A549 (cell line): ENCODE measurements around the gene COMMD6. TPM values are rescaled to one million over a fixed set of nuclear protein-coding genes. Genes with fewer than 3 reads are reported as not detected.

Experiments
- ATAC-seq, 2 experiments: fragments of 200-7000 bp in 1 of 2; fragments of >200 bp in 1 of 2; cut with Nextera tagmentation in 1 of 2; cut with Tn5 transposase in 1 of 2; 3 replicates each; pipeline versions ENCODE4 v1.8.0 to v1.9.1; 2018 to 2020; ENCODE audit warnings: mild to moderate bottlenecking in 1 of 2, moderate library complexity in 1 of 2
- CTCF ChIA-PET: fragments of 300-600 bp; sonication (Branson Sonifier 250); formaldehyde crosslinking; extraction: SDS; loops from one replicate; lab custom pipeline; 2021; ENCODE audit warnings: antibody characterized with exemption, inconsistent platforms; lab: Yijun Ruan, JAX
- POLR2A ChIA-PET: fragments of 350-600 bp; formaldehyde crosslinking; extraction: SDS; loops from one replicate; lab custom pipeline; 2021; ENCODE audit warnings: antibody characterized with exemption, inconsistent platforms; lab: Yijun Ruan, JAX
- DNase-seq, 2 experiments: peaks; one replicate each; pipeline versions ENCODE4 v3.0.0 to v3.0.0-alpha.2; 2011 to 2016; ENCODE audit warnings: low read depth in 1 of 2, low spot score in 1 of 2
- FAIRE-seq: peaks from 2 replicates; lab custom pipeline; 2011; peaks lifted over from hg19 to GRCh38; lab: Jason Lieb, UNC
- H3K27ac ChIP-seq, 2 experiments: fragments of >200 bp; sonication (Bioruptor Twin); formaldehyde crosslinking; 3 replicates each; pipeline ENCODE4 v1.5.1; 2016 to 2017
- H3K4me1 ChIP-seq: fragments of >200 bp; sonication (Bioruptor Twin); formaldehyde crosslinking; 3 replicates; pipeline ENCODE4 v1.6.1; 2016
- H3K4me2 ChIP-seq: fragments of >200 bp; sonication (Bioruptor Twin); formaldehyde crosslinking; 3 replicates; pipeline ENCODE4 v1.6.1; 2016
- H3K4me3 ChIP-seq: fragments of >200 bp; sonication (Bioruptor Twin); formaldehyde crosslinking; 3 replicates; pipeline ENCODE4 v1.5.1; 2016
- H3K9me3 ChIP-seq: fragments of >200 bp; sonication (Bioruptor Twin); formaldehyde crosslinking; 3 replicates; pipeline ENCODE4 v1.6.1; 2016
- CBX2 ChIP-seq: fragments of 200-600 bp; sonication (generic); IDR thresholded peaks from 2 replicates; pipeline ENCODE4 v1.6.1; 2016; ENCODE audit warnings: low read depth, mild to moderate bottlenecking, borderline replicate concordance
- CHD2 ChIP-seq: fragments of 150-350 bp; IDR thresholded peaks from 2 replicates; pipeline ENCODE4 v1.6.1; 2014; ENCODE audit warnings: low read length; ENCODE audit not compliant: partially characterized antibody
- ESRRA ChIP-seq: fragments of 150-350 bp; IDR thresholded peaks from 2 replicates; pipeline ENCODE4 v1.6.1; 2014; ENCODE audit warnings: mild to moderate bottlenecking, low read length, borderline replicate concordance
- FOXS1 ChIP-seq: fragments of 250-450 bp; sonication (Bioruptor Pico); IDR thresholded peaks from 2 replicates; pipeline ENCODE4 v1.5.0; 2020; ENCODE audit warnings: mild to moderate bottlenecking, moderate library complexity
- GATA3 ChIP-seq: IDR thresholded peaks from 2 replicates; pipeline ENCODE4 v1.6.1; 2012; ENCODE audit warnings: borderline replicate concordance
- HDAC2 ChIP-seq: fragments of 200-600 bp; sonication (generic); IDR thresholded peaks from 2 replicates; pipeline ENCODE4 v1.6.1; 2016
- JUN ChIP-seq, 2 experiments: fragments of >200 bp; sonication (Bioruptor Twin); formaldehyde crosslinking; IDR thresholded peaks; 2 replicates in 1 of 2; 3 replicates in 1 of 2; pipeline ENCODE4 v1.6.1; 2016 to 2017
- MAFK ChIP-seq: fragments of 450-650 bp; IDR thresholded peaks from 2 replicates; pipeline ENCODE4 v1.6.1; 2014; ENCODE audit not compliant: partially characterized antibody
- NFE2L2 ChIP-seq: fragments of 150-350 bp; conservative IDR thresholded peaks from 2 replicates; pipeline ENCODE4 v1.6.1; 2014; ENCODE audit warnings: low read length
- POLR2A ChIP-seq: IDR thresholded peaks from 2 replicates; pipeline ENCODE4 v1.6.1; 2012; ENCODE audit warnings: mild to moderate bottlenecking, low read length
- SMC3 ChIP-seq: fragments of >200 bp; sonication (Bioruptor Twin); formaldehyde crosslinking; IDR thresholded peaks from 3 replicates; pipeline ENCODE4 v1.6.1; 2018; ENCODE audit warnings: inconsistent platforms
- ZNF302 ChIP-seq: fragments of 250-450 bp; sonication (Bioruptor Pico); IDR thresholded peaks from 2 replicates; pipeline ENCODE4 v1.9.0; 2021; ENCODE audit warnings: inconsistent platforms, mild to moderate bottlenecking, moderate library complexity
- ZSCAN20 ChIP-seq: fragments of 250-450 bp; sonication (Bioruptor Pico); IDR thresholded peaks from 2 replicates; pipeline ENCODE4 v1.8.0; 2022; ENCODE audit warnings: mild to moderate bottlenecking, moderate library complexity
- WGBS: methylation state at CpG from one replicate; pipeline ENCODE4 v1.1.6; 2017; ENCODE audit errors: missing lambda C conversion rate; 5-methylcytosine and 5-hydroxymethylcytosine counted together
- polyA plus RNA-seq, 4 experiments: library from polyadenylated mRNA; depleted of rRNA in 3 of 4; stranded (reverse); fragments of >200 nt; fragmentation: RNase III in 1 of 4; extraction: RNeasy Plus Mini Kit Qiagen cat#74134 plus additional on column Dnase treatment in 1 of 4; gene quantifications; 2 replicates in 3 of 4; 3 replicates in 1 of 4; pipeline ENCODE4 v1.2.3, GENCODE V29; 2011 to 2017
- TF ChIP-seq, protein P1 (sequence below): IDR thresholded peaks from 2 replicates; pipeline ENCODE4 v1.6.1; 2012
- TF ChIP-seq, protein P2 (sequence below): fragments of 250-450 bp; sonication (Bioruptor Pico); IDR thresholded peaks from 2 replicates; pipeline ENCODE4 v1.5.0; 2021; ENCODE audit warnings: mild to moderate bottlenecking, moderate library complexity, borderline replicate concordance
- TF ChIP-seq, protein P3 (sequence below): fragments of >200 bp; sonication (Bioruptor Twin); formaldehyde crosslinking; IDR thresholded peaks from 3 replicates; pipeline ENCODE4 v1.5.1; 2016
- TF ChIP-seq, protein P4 (sequence below): fragments of 200-600 bp; sonication (generic); IDR thresholded peaks from 2 replicates; pipeline ENCODE4 v1.6.1; 2016; ENCODE audit warnings: antibody characterized with exemption, mild to moderate bottlenecking, moderate library complexity

COMMD6 gene
- polyA plus RNA-seq, 2 of the 4 experiments (the other 2 are of a cell fraction) = 225 to 227 TPM

DNA sequence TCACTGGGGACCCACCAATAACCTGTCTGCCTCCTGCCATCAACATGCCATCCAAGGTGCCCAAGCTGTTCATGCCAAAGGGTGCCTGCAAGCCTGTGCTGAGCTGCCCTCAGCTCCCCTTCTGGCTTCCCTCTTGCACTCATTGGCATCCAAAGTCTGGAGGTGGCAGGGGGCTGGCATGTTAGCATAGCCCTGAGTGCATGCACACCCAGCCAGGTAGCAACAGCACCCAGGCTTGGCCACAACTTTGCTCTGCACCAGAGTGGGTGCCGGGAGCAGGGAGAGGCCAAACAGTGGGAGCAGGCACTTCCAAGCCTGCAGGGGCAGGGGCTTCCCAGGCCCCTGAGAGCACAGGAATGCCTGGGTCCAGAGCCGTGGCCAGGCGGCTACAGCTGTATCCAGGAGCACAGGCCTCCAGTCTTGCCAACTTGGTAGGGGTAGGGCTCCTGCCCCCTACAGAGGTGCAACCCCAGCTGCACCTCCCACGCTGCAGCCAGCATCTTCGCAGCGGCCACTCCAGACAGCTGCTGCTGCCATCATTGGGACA lies 29.6 kb downstream of the COMMD6 start:
- Histone ChIP-seq H3K4me2 (no peak overlapping the region), H3K4me1 (no peaks in the 10 kb centered on the region), H3K4me3 (no peak overlapping the region), H3K27ac (no peak overlapping the region), H3K9me3 (no peaks in the 10 kb centered on the region)
- ChIA-PET POLR2A (no interaction called here), CTCF (interaction anchor here (0.5 to 1.2 kb wide), 2 partner anchors 32 to 136 kb away, joined by 3 read pairs; no protein-coding TSS in a partner anchor)
- DNase-seq = no peak
- FAIRE-seq = no peak
- no peak for ATAC-seq
- TF ChIP-seq, protein P1, sequence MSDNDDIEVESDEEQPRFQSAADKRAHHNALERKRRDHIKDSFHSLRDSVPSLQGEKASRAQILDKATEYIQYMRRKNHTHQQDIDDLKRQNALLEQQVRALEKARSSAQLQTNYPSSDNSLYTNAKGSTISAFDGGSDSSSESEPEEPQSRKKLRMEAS = no peak
- TF ChIP-seq GATA3 (no peak), ZSCAN20 (no peak), JUN (IDR thresholded peaks at IDR 0.05) (no peak), ZNF302 (CRISPR knock-in tag) (no peak), CHD2 (no peak), POLR2A (no peak), CBX2 (no peak), ESRRA (no peak), NFE2L2 (no peak), SMC3 (no peak)
- TF ChIP-seq, protein P2, sequence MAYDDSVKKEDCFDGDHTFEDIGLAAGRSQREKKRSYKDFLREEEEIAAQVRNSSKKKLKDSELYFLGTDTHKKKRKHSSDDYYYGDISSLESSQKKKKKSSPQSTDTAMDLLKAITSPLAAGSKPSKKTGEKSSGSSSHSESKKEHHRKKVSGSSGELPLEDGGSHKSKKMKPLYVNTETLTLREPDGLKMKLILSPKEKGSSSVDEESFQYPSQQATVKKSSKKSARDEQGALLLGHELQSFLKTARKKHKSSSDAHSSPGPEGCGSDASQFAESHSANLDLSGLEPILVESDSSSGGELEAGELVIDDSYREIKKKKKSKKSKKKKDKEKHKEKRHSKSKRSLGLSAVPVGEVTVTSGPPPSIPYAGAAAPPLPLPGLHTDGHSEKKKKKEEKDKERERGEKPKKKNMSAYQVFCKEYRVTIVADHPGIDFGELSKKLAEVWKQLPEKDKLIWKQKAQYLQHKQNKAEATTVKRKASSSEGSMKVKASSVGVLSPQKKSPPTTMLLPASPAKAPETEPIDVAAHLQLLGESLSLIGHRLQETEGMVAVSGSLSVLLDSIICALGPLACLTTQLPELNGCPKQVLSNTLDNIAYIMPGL (CRISPR knock-in tag) = no peak
- WGBS = 73% methylated on average over 3 of the region's 6 CpGs

DNA sequence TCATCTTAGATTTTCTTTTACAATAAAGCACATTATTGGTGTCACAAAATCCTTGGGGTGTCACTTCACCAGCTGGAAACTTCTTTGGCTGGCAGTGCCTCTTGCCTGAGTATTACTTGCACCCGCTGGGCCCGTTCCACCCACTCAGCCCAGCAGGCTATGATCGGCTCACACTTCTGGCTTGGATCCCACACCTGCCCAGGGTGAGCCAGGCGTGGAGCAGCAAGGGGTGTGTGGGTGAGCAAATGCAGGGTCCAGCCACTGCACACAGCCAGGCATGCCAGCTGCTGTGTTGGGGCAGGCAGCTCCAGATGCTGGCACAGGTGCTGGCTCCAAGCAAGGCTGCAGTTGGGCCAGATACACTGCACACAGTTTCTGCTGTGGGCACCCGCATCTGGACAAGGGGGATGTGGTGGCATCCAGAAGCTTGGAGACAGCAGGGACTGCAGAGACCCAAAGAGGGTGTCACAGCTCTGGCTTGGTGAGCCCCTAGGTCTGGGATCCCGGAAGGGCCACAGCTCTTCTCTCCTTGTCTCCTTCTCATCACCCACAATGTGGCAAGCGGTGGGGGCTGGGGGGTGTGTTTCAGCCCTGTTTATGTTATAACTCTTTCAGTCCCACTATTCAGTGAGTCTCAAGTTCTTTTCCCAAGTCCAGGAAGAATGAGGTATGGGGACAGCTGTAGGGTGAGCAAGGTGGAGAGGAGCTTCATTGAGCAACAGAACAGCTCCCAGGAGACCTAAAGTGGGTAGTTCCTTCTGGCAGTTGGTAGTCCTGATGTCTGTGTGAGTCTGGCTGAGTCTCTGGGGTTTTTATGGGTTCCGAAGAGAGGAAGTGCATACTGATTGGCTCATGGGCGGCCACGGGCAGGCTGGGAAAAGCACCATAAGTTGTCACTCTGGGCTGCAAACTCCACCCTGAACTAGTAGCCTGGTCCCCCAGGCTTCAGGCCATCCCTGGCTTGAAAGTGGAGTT lies 30.3 kb downstream of the COMMD6 start:
- H3K4me3 ChIP-seq = no peak overlapping the region
- WGBS = 78% methylated on average over 7 of the region's 10 CpGs
- TF ChIP-seq MAFK (no peak), FOXS1 (no peak)
- POLR2A ChIA-PET = no interaction called here
- DNase-seq = no peak
- FAIRE-seq = no peak
- ATAC-seq = no peak
- H3K4me2 ChIP-seq = no peak overlapping the region
- H3K4me1 ChIP-seq = no peaks in the 10 kb centered on the region
- no peaks in the 10 kb centered on the region for H3K9me3 ChIP-seq
- no peak overlapping the region for H3K27ac ChIP-seq
- CTCF ChIA-PET = interaction anchor here (1.2 kb wide), 1 partner anchor 136 kb away, joined by 3 read pairs; no protein-coding TSS in a partner anchor

DNA sequence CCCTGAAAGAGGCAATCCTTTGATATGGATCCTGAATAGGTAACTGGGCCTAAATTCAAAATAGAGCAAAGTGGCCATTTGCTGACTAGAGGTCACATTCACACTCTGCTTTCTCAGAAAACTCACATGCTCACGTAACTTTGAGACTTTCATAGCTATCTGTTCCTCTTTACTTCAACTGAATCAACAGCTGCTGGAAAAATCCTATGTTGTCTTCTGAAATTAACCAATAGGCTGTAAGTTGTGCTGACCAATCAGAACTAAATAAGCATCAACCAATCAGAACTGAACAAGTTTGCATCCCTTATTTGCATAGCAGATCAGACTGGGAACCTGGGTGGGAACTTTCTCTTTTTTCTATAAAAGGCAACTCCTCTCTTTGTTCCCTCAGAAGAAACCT lies 31.6 kb downstream of the COMMD6 start:
- Histone ChIP-seq H3K9me3 (no peaks in the 10 kb centered on the region), H3K4me3 (no peak overlapping the region), H3K4me2 (no peak overlapping the region), H3K27ac (no peak overlapping the region), H3K4me1 (no peaks in the 10 kb centered on the region)
- DNase-seq = no peak
- POLR2A ChIA-PET = no interaction called here
- TF ChIP-seq ZSCAN20 (no peak), JUN (IDR thresholded peaks at IDR 0.05) (no peak), HDAC2 (no peak)
- TF ChIP-seq, protein P3, sequence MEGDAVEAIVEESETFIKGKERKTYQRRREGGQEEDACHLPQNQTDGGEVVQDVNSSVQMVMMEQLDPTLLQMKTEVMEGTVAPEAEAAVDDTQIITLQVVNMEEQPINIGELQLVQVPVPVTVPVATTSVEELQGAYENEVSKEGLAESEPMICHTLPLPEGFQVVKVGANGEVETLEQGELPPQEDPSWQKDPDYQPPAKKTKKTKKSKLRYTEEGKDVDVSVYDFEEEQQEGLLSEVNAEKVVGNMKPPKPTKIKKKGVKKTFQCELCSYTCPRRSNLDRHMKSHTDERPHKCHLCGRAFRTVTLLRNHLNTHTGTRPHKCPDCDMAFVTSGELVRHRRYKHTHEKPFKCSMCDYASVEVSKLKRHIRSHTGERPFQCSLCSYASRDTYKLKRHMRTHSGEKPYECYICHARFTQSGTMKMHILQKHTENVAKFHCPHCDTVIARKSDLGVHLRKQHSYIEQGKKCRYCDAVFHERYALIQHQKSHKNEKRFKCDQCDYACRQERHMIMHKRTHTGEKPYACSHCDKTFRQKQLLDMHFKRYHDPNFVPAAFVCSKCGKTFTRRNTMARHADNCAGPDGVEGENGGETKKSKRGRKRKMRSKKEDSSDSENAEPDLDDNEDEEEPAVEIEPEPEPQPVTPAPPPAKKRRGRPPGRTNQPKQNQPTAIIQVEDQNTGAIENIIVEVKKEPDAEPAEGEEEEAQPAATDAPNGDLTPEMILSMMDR = no peak
- TF ChIP-seq, protein P4, sequence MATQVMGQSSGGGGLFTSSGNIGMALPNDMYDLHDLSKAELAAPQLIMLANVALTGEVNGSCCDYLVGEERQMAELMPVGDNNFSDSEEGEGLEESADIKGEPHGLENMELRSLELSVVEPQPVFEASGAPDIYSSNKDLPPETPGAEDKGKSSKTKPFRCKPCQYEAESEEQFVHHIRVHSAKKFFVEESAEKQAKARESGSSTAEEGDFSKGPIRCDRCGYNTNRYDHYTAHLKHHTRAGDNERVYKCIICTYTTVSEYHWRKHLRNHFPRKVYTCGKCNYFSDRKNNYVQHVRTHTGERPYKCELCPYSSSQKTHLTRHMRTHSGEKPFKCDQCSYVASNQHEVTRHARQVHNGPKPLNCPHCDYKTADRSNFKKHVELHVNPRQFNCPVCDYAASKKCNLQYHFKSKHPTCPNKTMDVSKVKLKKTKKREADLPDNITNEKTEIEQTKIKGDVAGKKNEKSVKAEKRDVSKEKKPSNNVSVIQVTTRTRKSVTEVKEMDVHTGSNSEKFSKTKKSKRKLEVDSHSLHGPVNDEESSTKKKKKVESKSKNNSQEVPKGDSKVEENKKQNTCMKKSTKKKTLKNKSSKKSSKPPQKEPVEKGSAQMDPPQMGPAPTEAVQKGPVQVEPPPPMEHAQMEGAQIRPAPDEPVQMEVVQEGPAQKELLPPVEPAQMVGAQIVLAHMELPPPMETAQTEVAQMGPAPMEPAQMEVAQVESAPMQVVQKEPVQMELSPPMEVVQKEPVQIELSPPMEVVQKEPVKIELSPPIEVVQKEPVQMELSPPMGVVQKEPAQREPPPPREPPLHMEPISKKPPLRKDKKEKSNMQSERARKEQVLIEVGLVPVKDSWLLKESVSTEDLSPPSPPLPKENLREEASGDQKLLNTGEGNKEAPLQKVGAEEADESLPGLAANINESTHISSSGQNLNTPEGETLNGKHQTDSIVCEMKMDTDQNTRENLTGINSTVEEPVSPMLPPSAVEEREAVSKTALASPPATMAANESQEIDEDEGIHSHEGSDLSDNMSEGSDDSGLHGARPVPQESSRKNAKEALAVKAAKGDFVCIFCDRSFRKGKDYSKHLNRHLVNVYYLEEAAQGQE = no peak
- WGBS = 91% methylated on average over 1 of the region's 1 CpG
- ATAC-seq = no peak
- no peak for FAIRE-seq
- CTCF ChIA-PET = no interaction called here
